Neural progenitor cell (in vitro differentiated cells): ENCODE results near the gene CUEDC1.

Experiments used
- EZH2 ChIP-seq: fragments of 200-600 bp; sonication (generic); IDR thresholded peaks from 2 replicates; pipeline ENCODE4 v1.6.1; 2017; ENCODE audit warnings: antibody characterized with exemption, mild to moderate bottlenecking, moderate library complexity
- TF ChIP-seq, protein P1 (sequence below): fragments of 200-600 bp; sonication (generic); IDR thresholded peaks from 2 replicates; pipeline ENCODE4 v1.5.1; 2017; ENCODE audit warnings: antibody characterized with exemption, mild to moderate bottlenecking

- TF ChIP-seq, protein P1, sequence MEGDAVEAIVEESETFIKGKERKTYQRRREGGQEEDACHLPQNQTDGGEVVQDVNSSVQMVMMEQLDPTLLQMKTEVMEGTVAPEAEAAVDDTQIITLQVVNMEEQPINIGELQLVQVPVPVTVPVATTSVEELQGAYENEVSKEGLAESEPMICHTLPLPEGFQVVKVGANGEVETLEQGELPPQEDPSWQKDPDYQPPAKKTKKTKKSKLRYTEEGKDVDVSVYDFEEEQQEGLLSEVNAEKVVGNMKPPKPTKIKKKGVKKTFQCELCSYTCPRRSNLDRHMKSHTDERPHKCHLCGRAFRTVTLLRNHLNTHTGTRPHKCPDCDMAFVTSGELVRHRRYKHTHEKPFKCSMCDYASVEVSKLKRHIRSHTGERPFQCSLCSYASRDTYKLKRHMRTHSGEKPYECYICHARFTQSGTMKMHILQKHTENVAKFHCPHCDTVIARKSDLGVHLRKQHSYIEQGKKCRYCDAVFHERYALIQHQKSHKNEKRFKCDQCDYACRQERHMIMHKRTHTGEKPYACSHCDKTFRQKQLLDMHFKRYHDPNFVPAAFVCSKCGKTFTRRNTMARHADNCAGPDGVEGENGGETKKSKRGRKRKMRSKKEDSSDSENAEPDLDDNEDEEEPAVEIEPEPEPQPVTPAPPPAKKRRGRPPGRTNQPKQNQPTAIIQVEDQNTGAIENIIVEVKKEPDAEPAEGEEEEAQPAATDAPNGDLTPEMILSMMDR = no peak
- TF ChIP-seq EZH2 = no peak
Observed at GRCh38 chr17:57966875-57967274, 11.7 kb upstream of the CUEDC1 start.
